Trophoblast cell (in vitro differentiated cells and primary cell): ENCODE data around the gene PIMREG.
A peak's percentile ranks its signal among the peaks of the same experiment; 100 is the strongest.

Experiments used
- DNase-seq, 2 donors: peaks; one replicate each; pipeline ENCODE4 v3.0.0-alpha.2; 2016
- H2AFZ ChIP-seq: 2 replicates; pipeline ENCODE4 v1.6.1; 2013; ENCODE audit warnings: low read length, moderate library complexity, mild to moderate bottlenecking; ENCODE audit not compliant: insufficient read depth, poor library complexity
- H2AK5ac ChIP-seq: 2 replicates; pipeline ENCODE4 v1.6.1; 2013; ENCODE audit warnings: mild to moderate bottlenecking, low read length
- H2BK120ac ChIP-seq: 2 replicates; pipeline ENCODE4 v1.6.1; 2013; ENCODE audit warnings: low read length, mild to moderate bottlenecking, moderate library complexity; ENCODE audit not compliant: insufficient read depth, poor library complexity
- H2BK12ac ChIP-seq: 2 replicates; pipeline ENCODE4 v1.6.1; 2013; ENCODE audit warnings: mild to moderate bottlenecking, low read length, moderate library complexity
- H2BK5ac ChIP-seq: 2 replicates; pipeline ENCODE4 v1.6.1; 2013; ENCODE audit warnings: low read length, low read depth, moderate library complexity, mild to moderate bottlenecking; ENCODE audit not compliant: poor library complexity
- H3K14ac ChIP-seq: 2 replicates; pipeline ENCODE4 v1.6.1; 2013; ENCODE audit warnings: mild to moderate bottlenecking, low read length
- H3K18ac ChIP-seq: 2 replicates; pipeline ENCODE4 v1.6.1; 2013; ENCODE audit warnings: mild to moderate bottlenecking, low read length
- H3K23ac ChIP-seq: 2 replicates; pipeline ENCODE4 v1.6.1; 2013; ENCODE audit warnings: low read length
- H3K27ac ChIP-seq: 2 replicates; pipeline ENCODE4 v1.5.1; 2013; ENCODE audit warnings: low read depth, mild to moderate bottlenecking, inconsistent platforms, low read length, moderate library complexity
- H3K27me3 ChIP-seq: 2 replicates; pipeline ENCODE4 v1.6.1; 2013; ENCODE audit warnings: inconsistent platforms, mild to moderate bottlenecking, low read length, moderate library complexity; ENCODE audit not compliant: insufficient read depth
- H3K36me3 ChIP-seq, 2 experiments: 1 replicate in 1 of 2; 2 replicates in 1 of 2; pipeline ENCODE4 v1.6.1; 2013; ENCODE audit warnings: low read length in 2 of 2, mild to moderate bottlenecking in 2 of 2, moderate library complexity in 1 of 2; ENCODE audit not compliant: insufficient read depth in 2 of 2, control insufficient read depth in 1 of 2
- H3K4ac ChIP-seq: 2 replicates; pipeline ENCODE4 v1.6.1; 2013; ENCODE audit warnings: low read depth, mild to moderate bottlenecking, low read length, moderate library complexity
- H3K4me1 ChIP-seq, 2 experiments: 1 replicate in 1 of 2; 2 replicates in 1 of 2; pipeline ENCODE4 v1.6.1; 2013; ENCODE audit warnings: low read length in 2 of 2, mild to moderate bottlenecking in 2 of 2, moderate library complexity in 1 of 2; ENCODE audit not compliant: insufficient read depth in 2 of 2, control insufficient read depth in 1 of 2
- H3K4me2 ChIP-seq: 2 replicates; pipeline ENCODE4 v1.6.1; 2013; ENCODE audit warnings: inconsistent platforms, mild to moderate bottlenecking, low read length, moderate library complexity
- H3K4me3 ChIP-seq: 2 replicates; pipeline ENCODE4 v1.5.1; 2013; ENCODE audit warnings: mild to moderate bottlenecking, low read depth, low read length, inconsistent platforms
- H3K79me1 ChIP-seq: one replicate; pipeline ENCODE4 v1.6.1; 2013; ENCODE audit warnings: low read length
- H3K79me2 ChIP-seq: 2 replicates; pipeline ENCODE4 v1.6.1; 2013; ENCODE audit warnings: low read length, mild to moderate bottlenecking; ENCODE audit not compliant: control insufficient read depth, insufficient read depth, poor library complexity
- H3K9ac ChIP-seq: 2 replicates; pipeline ENCODE4 v1.6.1; 2013; ENCODE audit warnings: mild to moderate bottlenecking, low read length
- H3K9me3 ChIP-seq: 2 replicates; pipeline ENCODE4 v1.6.1; 2013; ENCODE audit warnings: low read depth, mild to moderate bottlenecking, control low read depth, inconsistent platforms, low read length; ENCODE audit not compliant: insufficient read depth
- H4K12ac ChIP-seq: 2 replicates; pipeline ENCODE4 v1.6.1; 2013; ENCODE audit warnings: low read depth, mild to moderate bottlenecking, low read length, moderate library complexity
- H4K8ac ChIP-seq: 2 replicates; pipeline ENCODE4 v1.6.1; 2013; ENCODE audit warnings: low read depth, mild to moderate bottlenecking, low read length, moderate library complexity
- H4K91ac ChIP-seq: one replicate; pipeline ENCODE4 v1.6.1; 2013; ENCODE audit warnings: low read depth, mild to moderate bottlenecking, low read length, moderate library complexity
- WGBS: extraction: QIAGEN DNeasy Blood & Tissue Kit; methylation state at CpG from one replicate; pipeline ENCODE4 v1.1.7; 2013; ENCODE audit warnings: missing lambda C conversion rate; ENCODE audit not compliant: insufficient read length, insufficient coverage; ENCODE audit errors: extremely low coverage; 5-methylcytosine and 5-hydroxymethylcytosine counted together

The PIMREG gene

GRCh38 chr17:6488008-6488539 is 43.8 kb downstream of the PIMREG start:
- H4K91ac ChIP-seq = no peak overlapping the region
- H3K79me2 ChIP-seq = no peaks in the 10 kb centered on the region
- no peak overlapping the region for H3K9ac ChIP-seq
- H4K8ac ChIP-seq = no peak overlapping the region
- peaks cover 4 to 6% of the 10 kb centered on the region in 2 experiments for H3K4me1 ChIP-seq
- H4K12ac ChIP-seq = no peak overlapping the region
- WGBS = no CpG with 5 or more reads among the region's 6 CpGs
- H3K4me2 ChIP-seq = no peak overlapping the region
- H3K27me3 ChIP-seq = no peaks in the 10 kb centered on the region
- H3K27ac ChIP-seq = no peak overlapping the region
- no peak overlapping the region for H3K18ac ChIP-seq
- no peak overlapping the region for H2AFZ ChIP-seq
- H3K36me3 ChIP-seq = no peaks in the 10 kb centered on the region
- H3K23ac ChIP-seq = no peak overlapping the region
- H2BK5ac ChIP-seq = no peak overlapping the region
- no peak overlapping the region for H2BK12ac ChIP-seq
- no peak overlapping the region for H2AK5ac ChIP-seq
- peak; percentile 49 to 58 for DNase-seq
- no peak overlapping the region for H3K4ac ChIP-seq
- no peaks in the 10 kb centered on the region for H3K9me3 ChIP-seq
- H2BK120ac ChIP-seq = no peak overlapping the region
- no peak overlapping the region for H3K4me3 ChIP-seq
- H3K79me1 ChIP-seq = no peaks in the 10 kb centered on the region
- no peak overlapping the region for H3K14ac ChIP-seq

- Histone ChIP-seq H3K27ac (no peak overlapping the region), H3K9me3 (no peaks in the 10 kb centered on the region), H3K4me1 (peaks cover 4 to 6% of the 10 kb centered on the region in 2 experiments), H3K14ac (no peak overlapping the region), H2BK12ac (no peak overlapping the region), H3K4ac (no peak overlapping the region), H3K9ac (no peak overlapping the region), H4K91ac (no peak overlapping the region), H2AK5ac (no peak overlapping the region), H3K36me3 (no peaks in the 10 kb centered on the region), H3K79me1 (no peaks in the 10 kb centered on the region), H4K8ac (no peak overlapping the region), H2BK5ac (no peak overlapping the region), H3K4me2 (no peak overlapping the region), H3K79me2 (no peaks in the 10 kb centered on the region), H3K18ac (no peak overlapping the region), H3K4me3 (no peak overlapping the region), H3K27me3 (no peaks in the 10 kb centered on the region), H4K12ac (no peak overlapping the region), H2AFZ (no peak overlapping the region), H3K23ac (no peak overlapping the region), H2BK120ac (no peak overlapping the region)
- DNase-seq = no peak
- no CpG with 5 or more reads among the region's 6 CpGs for WGBS
Observed at GRCh38 chr17:6489016-6489550, 44.8 kb downstream of the PIMREG start.

GRCh38 chr17:6491071-6491700 is 46.9 kb downstream of the PIMREG start:
- no peak overlapping the region for H4K12ac ChIP-seq
- no peaks in the 10 kb centered on the region for H3K36me3 ChIP-seq
- H3K27me3 ChIP-seq = no peaks in the 10 kb centered on the region
- H2AFZ ChIP-seq = no peak overlapping the region
- H3K14ac ChIP-seq = no peak overlapping the region
- H3K27ac ChIP-seq = no peak overlapping the region
- H3K23ac ChIP-seq = no peak overlapping the region
- no peak for DNase-seq
- H3K4me3 ChIP-seq = no peak overlapping the region
- no peak overlapping the region for H3K9ac ChIP-seq
- H3K4ac ChIP-seq = no peak overlapping the region
- H3K4me1 ChIP-seq = peaks cover 4 to 6% of the 10 kb centered on the region in 2 experiments
- no peaks in the 10 kb centered on the region for H3K9me3 ChIP-seq
- no peak overlapping the region for H4K91ac ChIP-seq
- no peak overlapping the region for H3K4me2 ChIP-seq
- H4K8ac ChIP-seq = no peak overlapping the region
- no peak overlapping the region for H2BK5ac ChIP-seq
- no peak overlapping the region for H2BK12ac ChIP-seq
- no peak overlapping the region for H2BK120ac ChIP-seq
- no peaks in the 10 kb centered on the region for H3K79me1 ChIP-seq
- WGBS = no CpG with 5 or more reads among the region's 7 CpGs
- H2AK5ac ChIP-seq = no peak overlapping the region
- no peak overlapping the region for H3K18ac ChIP-seq
- H3K79me2 ChIP-seq = no peaks in the 10 kb centered on the region

- Histone ChIP-seq H3K9ac (peak overlapping the region; percentile 8), H3K4ac (no peak overlapping the region), H2BK12ac (no peak overlapping the region), H3K4me2 (no peak overlapping the region), H3K18ac (no peak overlapping the region), H3K27ac (no peak overlapping the region), H3K4me1 (peaks cover 0 to 3% of the 10 kb centered on the region in 2 experiments), H3K23ac (no peak overlapping the region), H2AK5ac (no peak overlapping the region), H4K12ac (no peak overlapping the region), H3K14ac (no peak overlapping the region), H2BK120ac (no peak overlapping the region), H4K91ac (no peak overlapping the region), H4K8ac (no peak overlapping the region), H3K79me2 (no peaks in the 10 kb centered on the region), H3K9me3 (no peaks in the 10 kb centered on the region), H3K27me3 (no peaks in the 10 kb centered on the region), H2AFZ (no peak overlapping the region), H3K79me1 (no peaks in the 10 kb centered on the region), H2BK5ac (no peak overlapping the region), H3K4me3 (no peak overlapping the region), H3K36me3 (no peaks in the 10 kb centered on the region)
- WGBS = no CpG with 5 or more reads among the region's 4 CpGs
- DNase-seq = no peak
Observed at GRCh38 chr17:6492892-6493674, 48.8 kb downstream of the PIMREG start.
